ENCODE results near the gene ALOX12. TPM values are rescaled to one million over a fixed set of nuclear protein-coding genes. Genes with fewer than 3 reads are reported as not detected.

Gene ALOX12
- total RNA-seq, 1 experiment from 2014 or later, result not detected

GRCh38 chr17:7019839-7020519 lies 24.1 kb downstream of the ALOX12 start:
- Mint-ChIP-seq H3K9me3 (ENCODE audit: unreplicated experiment) (no peaks in the 10 kb centered on the region), H3K27me3 (ENCODE audit: insufficient read depth, unreplicated experiment) (no peaks in the 10 kb centered on the region), H3K27ac (ENCODE audit: low read depth, unreplicated experiment) (peak overlapping the region; percentile 92), H3K36me3 (ENCODE audit: insufficient read depth, unreplicated experiment) (peaks cover 6% of the 10 kb centered on the region), H3K4me3 (ENCODE audit: unreplicated experiment) (peak overlapping the region; percentile 67), H3K4me1 (ENCODE audit: insufficient read depth, unreplicated experiment) (peaks cover 23% of the 10 kb centered on the region)
- ChIA-PET POLR2A (interaction anchor here (0.7 to 2.0 kb wide), 3 partner anchors 8 to 16 kb away, joined by 4 to 15 read pairs (median 10); partner anchors contain the start of genes RNASEK and SLC16A13), CTCF (interaction anchor here (0.6 to 5.3 kb wide), 8 partner anchors 12 to 356 kb away, joined by 3 to 48 read pairs (median 5); no protein-coding TSS in a partner anchor)
- peak; percentile 56 for DNase-seq (ENCODE audit: unreplicated experiment)
- intact Hi-C loops (cut with micrococcal nuclease), result loop anchor here (5.0 kb wide), 1 partner anchor 353 kb away; no protein-coding TSS in a partner anchor
- no peak for TF ChIP-seq CTCF (IDR thresholded peaks at IDR 0.05; ENCODE audit: unreplicated experiment)
- no TSS peak for BruUV-seq (replicated peaks)

GRCh38 chr17:7020894-7021664 lies 25.2 kb downstream of the ALOX12 start:
- ChIA-PET POLR2A (interaction anchor here (1.0 to 2.0 kb wide), 3 partner anchors 9 to 16 kb away, joined by 3 to 15 read pairs (median 10); partner anchors contain the start of genes RNASEK and SLC16A13), CTCF (interaction anchor here (0.6 to 5.3 kb wide), 38 partner anchors 15 to 1422 kb away, joined by 3 to 48 read pairs (median 4); partner anchors contain the start of genes KIAA0753, SLC16A13 and TXNDC17)
- Mint-ChIP-seq H3K4me1 (ENCODE audit: insufficient read depth, unreplicated experiment) (peaks cover 23% of the 10 kb centered on the region), H3K4me3 (ENCODE audit: unreplicated experiment) (peak overlapping the region; percentile 16), H3K27ac (ENCODE audit: low read depth, unreplicated experiment) (peak overlapping the region; percentile 92), H3K27me3 (ENCODE audit: insufficient read depth, unreplicated experiment) (no peaks in the 10 kb centered on the region), H3K9me3 (ENCODE audit: unreplicated experiment) (no peaks in the 10 kb centered on the region), H3K36me3 (ENCODE audit: insufficient read depth, unreplicated experiment) (peaks cover 6% of the 10 kb centered on the region)
- intact Hi-C loops (cut with micrococcal nuclease), result loop anchor here (5.0 kb wide), 1 partner anchor 354 kb away; no protein-coding TSS in a partner anchor
- TF ChIP-seq CTCF (IDR thresholded peaks at IDR 0.05; ENCODE audit: unreplicated experiment), result no peak
- BruUV-seq (replicated peaks), result no TSS peak
- no peak for DNase-seq (ENCODE audit: unreplicated experiment)

- ChIA-PET POLR2A (interaction anchor here (1.0 to 2.0 kb wide), 3 partner anchors 10 to 18 kb away, joined by 3 to 15 read pairs (median 10); partner anchors contain the start of genes RNASEK and SLC16A13), CTCF (interaction anchor here (0.6 to 5.3 kb wide), 41 partner anchors 9 to 1186 kb away, joined by 3 to 48 read pairs (median 4); partner anchors contain the start of genes KIAA0753, SLC16A13, TEKT1 and TXNDC17)
- Mint-ChIP-seq H3K27ac (ENCODE audit: low read depth, unreplicated experiment) (no peak overlapping the region), H3K36me3 (ENCODE audit: insufficient read depth, unreplicated experiment) (no peaks in the 10 kb centered on the region), H3K4me3 (ENCODE audit: unreplicated experiment) (no peak overlapping the region), H3K4me1 (ENCODE audit: insufficient read depth, unreplicated experiment) (peaks cover 23% of the 10 kb centered on the region), H3K27me3 (ENCODE audit: insufficient read depth, unreplicated experiment) (no peaks in the 10 kb centered on the region), H3K9me3 (ENCODE audit: unreplicated experiment) (no peaks in the 10 kb centered on the region)
- intact Hi-C loops (cut with micrococcal nuclease), result loop anchor here (5.0 kb wide), 1 partner anchor 355 kb away; no protein-coding TSS in a partner anchor
- no TSS peak for BruUV-seq (replicated peaks)
- DNase-seq (ENCODE audit: unreplicated experiment), result peak; percentile 75
- peak; percentile 84 for TF ChIP-seq CTCF (IDR thresholded peaks at IDR 0.05; ENCODE audit: unreplicated experiment)
Measured at GRCh38 chr17:7021993-7022778, 26.3 kb downstream of the ALOX12 start.
